Hindlimb muscle (tissue), 1 donor: Measurements from ENCODE around the gene CHCT1. TPM values are rescaled to one million over a fixed set of nuclear protein-coding genes. Genes with fewer than 3 reads are reported as not detected.

Experiments used
- DNase-seq: peaks from one replicate; pipeline ENCODE4 v3.0.0-alpha.2; 2013
- polyA plus RNA-seq: library from polyadenylated mRNA; unstranded; fragments of 120-200 nt; gene quantifications from one replicate; pipeline ENCODE4 v1.2.1, GENCODE V29; 2013; ENCODE audit not compliant: insufficient read length

CHCT1 gene
- polyA plus RNA-seq, 1 donor: not detected

DNA sequence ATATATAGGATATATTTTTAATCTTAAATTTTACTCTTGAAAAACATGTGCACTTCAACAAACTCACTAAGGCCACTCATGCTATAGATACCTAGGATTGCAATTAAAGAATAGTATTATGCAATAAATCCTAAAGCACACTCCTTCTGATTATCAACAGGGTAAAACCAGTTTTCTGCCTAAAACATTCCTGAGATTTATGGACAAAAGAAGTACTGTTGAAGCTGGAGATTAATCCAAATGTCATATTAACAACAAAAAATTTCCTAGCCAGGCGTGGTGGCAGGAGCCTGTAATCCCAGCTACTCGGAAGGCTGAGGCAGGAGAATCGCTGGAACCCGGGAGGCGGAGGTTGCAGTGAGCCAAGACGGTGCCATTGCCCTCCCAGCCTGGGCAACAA lies 21.4 kb downstream of the CHCT1 start:
- DNase-seq: no peak

DNA sequence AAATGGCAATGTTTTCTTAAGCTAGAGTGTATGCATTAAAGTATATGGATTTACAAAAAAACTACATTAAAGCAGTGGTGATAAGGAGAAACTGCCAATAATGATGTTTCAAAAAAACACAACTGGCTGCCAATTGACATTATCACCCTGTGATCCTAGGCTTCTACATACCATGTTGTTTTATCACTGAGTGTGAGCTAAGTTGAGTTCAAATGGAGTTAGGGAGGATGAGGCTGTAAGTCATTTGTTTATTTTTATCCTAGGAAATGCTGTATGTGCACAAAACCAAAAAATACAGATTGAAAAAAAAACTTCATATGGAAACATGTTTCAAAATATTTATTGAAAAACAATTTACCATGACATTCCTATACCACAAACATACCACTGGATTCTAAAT lies 22.9 kb downstream of the CHCT1 start:
- no peak for DNase-seq

- no peak for DNase-seq
Measured at GRCh38 chr17:60447375-60447774, 25.1 kb downstream of the CHCT1 start.

- no peak for DNase-seq
Measured at GRCh38 chr17:60451071-60451470, 28.8 kb downstream of the CHCT1 start.

GRCh38 chr17:60451965-60452364 lies 29.7 kb downstream of the CHCT1 start:
- DNase-seq: no peak

GRCh38 chr17:60455378-60455777 lies 33.1 kb downstream of the CHCT1 start:
- DNase-seq: no peak

DNA sequence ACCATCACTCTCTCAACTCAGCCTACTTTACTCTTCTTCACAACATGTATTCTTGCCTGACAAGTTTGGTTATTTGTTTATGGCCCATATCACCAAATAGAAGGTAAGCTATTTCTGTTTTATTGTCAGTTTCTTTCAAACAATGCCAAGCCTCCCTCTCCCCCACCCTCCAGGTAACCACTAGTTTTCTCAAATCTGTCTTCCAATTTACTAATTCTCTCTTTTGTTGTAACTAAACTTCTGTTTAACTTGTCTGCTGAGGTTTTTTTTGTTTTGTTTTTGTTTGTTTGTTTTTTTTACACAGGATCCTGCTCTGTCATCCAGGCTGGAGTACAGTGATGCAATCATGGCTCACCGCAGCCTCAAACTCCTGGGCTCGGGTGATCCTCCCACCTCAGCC lies 34.9 kb downstream of the CHCT1 start:
- no peak for DNase-seq

- no peak for DNase-seq
Measured at GRCh38 chr17:60461584-60461983, 39.3 kb downstream of the CHCT1 start.

DNA sequence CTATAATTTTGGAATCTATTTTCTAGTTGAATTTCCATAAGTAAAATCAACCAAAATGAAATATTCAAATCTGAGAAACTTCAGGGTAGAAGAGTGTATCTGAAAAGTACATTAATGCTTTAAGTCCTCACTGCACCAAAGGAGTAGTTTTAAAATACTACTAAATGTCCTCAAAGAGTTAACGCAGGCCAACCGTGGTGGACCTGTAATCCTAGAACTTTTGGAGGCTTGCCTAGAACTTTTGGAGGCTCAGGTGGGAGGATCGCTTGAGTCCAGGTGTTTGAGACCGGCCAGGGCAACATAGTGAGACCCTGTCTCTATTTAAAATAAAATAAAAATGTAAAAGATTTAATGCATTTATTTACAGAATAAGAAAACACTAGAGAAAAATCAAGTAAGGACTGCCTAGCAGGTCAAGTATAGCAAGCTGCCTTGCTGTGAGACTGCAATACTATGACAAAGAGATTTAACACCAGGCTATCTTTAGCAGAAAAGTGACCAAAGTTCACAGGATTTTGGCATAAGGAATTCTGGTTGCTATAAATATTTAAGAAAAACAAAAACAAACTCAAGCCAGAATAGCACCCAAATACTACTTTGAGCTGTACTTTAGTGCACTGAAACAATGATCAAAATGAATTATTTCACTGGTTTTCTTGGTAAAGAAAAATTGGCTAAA lies 41.0 kb downstream of the CHCT1 start:
- no peak for DNase-seq

DNA sequence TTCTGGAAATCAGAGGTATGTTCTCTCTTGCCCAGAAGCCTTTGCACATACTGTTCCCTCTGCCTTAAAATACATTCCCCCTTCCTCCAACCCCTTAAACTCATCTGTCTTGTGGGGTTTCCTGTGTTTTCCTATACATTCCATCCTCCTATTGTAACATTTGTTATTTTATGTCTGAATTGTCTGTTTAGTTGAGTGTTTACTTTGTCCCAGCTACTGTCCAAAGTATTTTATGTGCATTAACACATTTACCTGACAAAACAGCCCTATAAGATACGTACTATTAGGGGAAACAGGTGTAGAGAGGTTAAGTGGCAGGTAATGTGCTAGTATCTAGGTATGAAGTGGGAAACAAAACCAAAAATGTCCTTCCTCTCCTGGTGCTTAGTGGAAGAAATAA lies 42.1 kb downstream of the CHCT1 start:
- no peak for DNase-seq

DNA sequence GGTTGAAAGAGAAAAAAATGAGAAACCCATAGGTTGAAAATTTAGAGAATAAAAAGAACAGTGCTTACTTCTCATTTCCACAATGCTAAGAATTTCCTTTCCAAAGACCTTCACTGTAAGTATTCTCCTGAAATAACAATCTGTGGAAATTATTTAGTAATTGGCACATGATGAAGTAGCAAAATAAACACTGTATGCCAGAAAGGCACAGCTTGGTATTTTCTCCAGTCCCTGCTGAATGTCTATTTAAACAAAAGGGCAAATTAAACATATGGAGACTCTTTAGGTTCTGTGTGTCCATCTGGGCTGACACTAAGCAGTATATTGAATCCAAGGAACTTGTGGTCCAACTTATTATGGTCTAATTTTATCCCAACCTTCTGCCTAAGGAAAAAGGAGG lies 46.1 kb downstream of the CHCT1 start:
- DNase-seq: no peak

- no peak for DNase-seq
Measured at GRCh38 chr17:60471451-60471850, 49.2 kb downstream of the CHCT1 start.

DNA sequence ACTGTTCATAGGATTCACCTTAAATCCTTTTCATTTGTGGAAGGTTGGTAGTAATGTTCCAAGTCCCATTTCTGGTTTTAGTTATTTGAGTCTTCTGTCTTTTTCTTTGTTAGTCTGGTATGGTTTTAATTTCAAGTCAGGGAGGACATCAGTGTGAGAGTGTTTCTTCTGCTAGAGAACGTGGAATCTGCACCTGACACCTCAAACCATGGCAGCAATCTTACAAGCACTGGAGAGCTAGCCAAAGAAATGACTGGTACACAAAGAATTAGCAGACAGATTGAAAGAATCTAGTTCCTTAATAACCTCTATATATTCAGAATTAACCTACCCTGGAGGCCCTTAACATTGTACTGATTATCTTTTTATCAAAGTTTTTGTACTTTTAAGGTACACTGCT lies 50.2 kb downstream of the CHCT1 start:
- no peak for DNase-seq

DNA sequence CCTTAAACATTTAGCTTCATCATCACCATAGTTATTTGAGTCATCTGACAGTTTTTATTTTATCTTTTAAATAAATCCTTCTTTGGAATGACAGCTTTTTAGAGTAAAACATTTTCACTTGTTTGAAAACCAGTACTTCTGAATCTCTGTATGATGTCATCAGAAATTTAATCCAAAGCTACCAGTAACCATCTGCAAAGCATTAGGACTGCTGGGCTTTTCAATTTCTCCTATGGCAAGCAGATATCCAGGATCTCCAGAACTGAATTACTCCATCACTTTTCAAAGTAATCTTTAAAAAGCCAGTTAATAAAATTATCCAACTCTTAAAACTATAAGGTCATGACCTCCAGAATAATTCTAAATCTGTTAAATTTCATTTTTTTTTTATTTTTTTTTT lies 51.5 kb downstream of the CHCT1 start:
- no peak for DNase-seq

Other genes starting within 250 kb of the CHCT1 start
- 23.8 TPM for gene USP32, start 30.4 kb upstream of the CHCT1 start, polyA plus RNA-seq
- gene APPBP2, start 103.8 kb downstream of the CHCT1 start, polyA plus RNA-seq: 31.0 TPM
- 9.7 TPM for gene PPM1D, start 177.7 kb downstream of the CHCT1 start, polyA plus RNA-seq